HG03097 (cell line): Measurements from ENCODE around the gene PCDHGB7.
"Not testable (repeated sequence)": the region's sequence is repeated elsewhere in the genome, so short reads cannot be mapped to it uniquely, and the experiment has no call there.

Source experiments
- ATAC-seq: cut with Tn5 transposase; IDR thresholded peaks from one replicate; pipeline ENCODE4 v1.9.1; 2021; ENCODE audit not compliant: unreplicated experiment, low FRiP score

Gene PCDHGB7

DNA sequence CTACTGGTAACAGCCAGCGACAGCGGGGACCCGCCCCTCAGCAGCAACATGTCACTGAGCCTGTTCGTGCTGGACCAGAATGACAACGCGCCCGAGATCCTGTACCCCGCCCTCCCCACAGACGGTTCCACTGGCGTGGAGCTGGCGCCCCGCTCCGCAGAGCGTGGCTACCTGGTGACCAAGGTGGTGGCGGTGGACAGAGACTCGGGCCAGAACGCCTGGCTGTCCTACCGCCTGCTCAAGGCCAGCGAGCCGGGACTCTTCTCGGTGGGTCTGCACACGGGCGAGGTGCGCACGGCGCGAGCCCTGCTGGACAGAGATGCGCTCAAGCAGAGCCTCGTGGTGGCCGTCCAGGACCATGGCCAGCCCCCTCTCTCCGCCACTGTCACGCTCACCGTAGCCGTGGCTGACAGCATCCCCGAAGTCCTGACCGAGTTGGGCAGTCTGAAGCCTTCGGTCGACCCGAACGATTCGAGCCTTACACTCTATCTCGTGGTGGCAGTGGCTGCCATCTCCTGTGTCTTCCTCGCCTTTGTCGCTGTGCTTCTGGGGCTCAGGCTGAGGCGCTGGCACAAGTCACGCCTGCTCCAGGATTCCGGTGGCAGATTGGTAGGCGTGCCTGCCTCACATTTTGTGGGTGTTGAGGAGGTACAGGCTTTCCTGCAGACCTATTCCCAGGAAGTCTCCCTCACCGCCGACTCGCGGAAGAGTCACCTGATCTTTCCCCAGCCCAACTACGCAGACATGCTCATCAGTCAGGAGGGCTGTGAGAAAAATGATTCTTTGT, 22.9 kb upstream of the PCDHGB7 start:
- ATAC-seq, result not testable (repeated sequence)

DNA sequence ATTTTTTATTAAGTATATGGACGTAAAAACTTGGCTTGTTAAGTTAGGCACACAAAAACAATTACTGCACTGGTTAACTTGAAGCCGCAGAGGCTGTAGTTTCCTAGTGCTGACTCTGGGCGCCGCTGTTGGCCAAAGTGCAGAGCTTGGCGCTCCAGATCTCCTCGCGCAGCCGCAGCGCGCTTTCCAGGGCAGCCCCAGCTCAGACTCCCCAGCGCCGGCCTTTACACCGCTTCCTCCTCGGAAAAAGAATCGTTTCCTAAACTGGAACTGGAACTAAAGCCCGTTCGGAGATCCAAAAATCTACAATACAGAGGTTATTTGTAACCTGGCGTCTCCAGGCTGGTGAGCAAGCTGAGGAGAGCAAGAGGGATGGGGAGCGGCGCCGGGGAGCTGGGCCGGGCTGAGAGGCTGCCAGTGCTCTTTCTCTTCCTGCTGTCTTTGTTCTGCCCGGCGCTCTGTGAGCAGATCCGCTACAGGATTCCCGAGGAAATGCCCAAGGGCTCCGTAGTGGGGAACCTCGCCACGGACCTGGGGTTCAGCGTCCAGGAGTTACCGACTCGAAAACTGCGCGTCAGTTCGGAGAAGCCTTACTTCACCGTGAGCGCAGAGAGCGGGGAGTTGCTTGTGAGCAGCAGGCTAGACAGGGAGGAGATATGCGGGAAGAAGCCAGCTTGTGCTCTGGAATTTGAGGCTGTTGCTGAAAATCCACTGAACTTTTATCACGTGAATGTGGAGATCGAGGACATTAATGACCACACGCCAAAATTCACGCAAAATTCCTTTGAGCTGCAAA, 19.5 kb upstream of the PCDHGB7 start, which contains the start of gene PCDHGB5:
TSS of gene PCDHGB5 (plus strand) at position 192 of the 796 bp plus-strand sequence. CDS start at position 373, 181 bp downstream.
- not testable (repeated sequence) for ATAC-seq

DNA sequence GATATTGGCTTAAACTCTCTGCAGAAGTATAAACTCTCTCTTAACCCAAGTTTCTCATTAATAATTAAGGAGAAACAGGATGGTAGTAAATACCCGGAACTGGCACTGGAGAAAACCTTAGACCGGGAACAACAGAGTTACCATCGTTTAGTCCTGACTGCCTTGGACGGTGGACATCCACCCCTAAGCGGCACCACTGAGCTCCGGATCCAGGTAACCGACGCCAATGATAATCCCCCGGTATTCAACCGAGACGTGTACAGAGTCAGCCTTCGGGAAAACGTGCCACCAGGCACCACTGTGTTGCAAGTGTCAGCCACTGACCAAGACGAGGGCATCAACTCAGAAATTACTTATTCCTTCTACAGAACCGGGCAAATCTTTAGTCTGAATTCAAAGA, 18.9 kb upstream of the PCDHGB7 start:
- ATAC-seq, result no peak

DNA sequence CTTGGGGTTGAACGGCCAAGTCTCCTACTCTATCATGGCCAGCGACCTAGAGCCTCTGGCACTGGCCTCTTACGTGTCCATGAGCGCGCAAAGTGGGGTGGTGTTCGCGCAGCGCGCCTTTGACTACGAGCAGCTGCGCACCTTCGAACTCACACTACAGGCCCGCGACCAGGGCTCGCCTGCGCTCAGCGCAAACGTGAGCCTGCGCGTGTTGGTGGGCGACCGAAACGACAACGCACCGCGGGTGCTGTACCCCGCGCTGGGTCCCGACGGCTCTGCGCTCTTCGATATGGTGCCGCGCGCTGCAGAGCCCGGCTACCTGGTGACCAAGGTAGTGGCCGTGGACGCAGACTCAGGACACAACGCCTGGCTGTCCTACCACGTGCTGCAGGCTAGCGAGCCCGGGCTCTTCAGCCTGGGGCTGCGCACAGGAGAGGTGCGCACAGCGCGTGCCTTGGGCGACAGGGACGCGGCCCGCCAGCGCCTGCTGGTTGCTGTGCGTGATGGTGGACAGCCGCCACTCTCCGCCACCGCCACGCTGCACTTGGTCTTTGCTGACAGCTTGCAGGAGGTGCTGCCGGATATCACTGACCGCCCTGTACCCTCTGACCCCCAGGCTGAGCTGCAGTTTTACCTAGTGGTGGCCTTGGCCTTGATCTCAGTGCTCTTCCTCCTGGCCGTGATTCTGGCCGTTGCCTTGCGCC, 17.8 kb upstream of the PCDHGB7 start:
- no peak for ATAC-seq

DNA sequence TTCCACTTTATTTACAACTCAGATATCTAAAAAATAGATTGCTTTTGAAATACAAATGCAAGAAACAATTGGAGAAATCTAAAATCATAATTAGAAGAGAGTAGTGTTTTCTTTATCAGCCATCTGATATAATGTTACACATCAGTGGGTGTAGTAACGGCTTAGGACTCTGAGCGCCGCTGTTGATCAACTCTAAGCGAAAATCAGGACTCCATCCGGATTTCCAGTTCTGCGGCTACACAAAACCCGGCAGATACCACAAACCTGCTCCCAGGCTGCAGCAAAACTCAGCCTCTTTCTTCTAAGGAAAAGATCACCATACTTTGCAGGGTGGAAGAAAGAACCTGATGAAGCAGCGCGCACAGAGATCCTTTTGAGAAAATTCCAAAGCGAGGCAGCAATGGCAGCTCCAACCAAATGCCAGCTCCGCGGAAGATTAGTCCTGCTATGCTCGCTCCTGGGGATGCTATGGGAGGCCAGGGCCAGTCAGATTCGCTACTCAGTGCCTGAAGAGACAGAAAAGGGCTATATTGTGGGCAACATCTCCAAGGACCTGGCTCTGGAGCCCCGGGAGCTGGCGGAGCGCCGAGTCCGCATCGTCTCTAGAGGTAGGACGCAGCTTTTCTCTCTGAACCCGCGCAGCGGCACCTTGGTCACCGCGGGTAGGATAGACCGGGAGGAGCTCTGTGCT, 14.8 kb upstream of the PCDHGB7 start, which contains the start of gene PCDHGA9:
TSS of gene PCDHGA9 (plus strand) at position 226 of the 691 bp plus-strand sequence. CDS start at position 401, 175 bp downstream.
- ATAC-seq, result no peak

DNA sequence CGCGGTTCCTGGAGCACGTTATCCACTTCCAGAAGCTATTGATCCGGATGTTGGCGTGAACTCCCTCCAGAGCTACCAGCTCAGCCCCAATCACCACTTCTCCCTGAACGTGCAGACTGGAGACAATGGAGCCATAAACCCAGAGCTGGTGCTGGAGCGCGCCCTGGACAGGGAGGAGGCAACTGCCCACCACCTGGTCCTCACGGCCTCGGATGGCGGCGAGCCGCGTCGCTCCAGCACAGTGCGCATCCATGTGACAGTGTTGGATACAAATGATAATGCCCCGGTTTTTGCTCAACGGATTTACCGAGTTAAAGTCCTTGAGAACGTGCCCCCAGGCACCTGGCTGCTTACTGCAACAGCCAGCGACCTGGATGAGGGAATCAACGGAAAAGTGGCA, 14.1 kb upstream of the PCDHGB7 start:
- ATAC-seq, result no peak

DNA sequence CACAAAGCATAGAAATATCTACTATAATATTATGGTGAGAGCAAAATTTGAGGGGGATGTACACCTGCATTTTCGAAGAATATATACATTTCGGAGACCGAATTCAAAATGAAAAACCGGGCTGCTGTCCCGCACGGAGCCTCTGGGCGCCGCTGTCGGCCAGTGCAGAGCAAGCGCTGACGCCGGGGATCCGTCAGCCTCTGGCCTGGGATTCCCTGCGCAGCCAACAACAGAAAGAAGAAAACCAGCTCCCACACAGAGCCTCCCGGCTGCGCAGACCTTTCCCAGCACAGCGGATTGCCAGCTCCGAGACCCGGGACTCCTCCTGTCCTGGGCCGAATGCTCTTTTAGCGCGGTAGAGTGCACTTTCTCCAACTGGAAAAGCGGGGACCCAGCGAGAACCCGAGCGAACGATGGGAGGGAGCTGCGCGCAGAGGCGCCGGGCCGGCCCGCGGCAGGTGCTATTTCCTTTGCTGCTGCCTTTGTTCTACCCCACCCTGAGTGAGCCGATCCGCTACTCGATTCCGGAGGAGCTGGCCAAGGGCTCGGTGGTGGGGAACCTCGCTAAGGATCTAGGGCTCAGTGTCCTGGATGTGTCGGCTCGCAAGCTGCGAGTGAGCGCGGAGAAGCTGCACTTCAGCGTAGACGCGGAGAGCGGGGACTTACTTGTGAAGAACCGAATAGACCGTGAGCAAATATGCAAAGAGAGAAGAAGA, 9.5 kb upstream of the PCDHGB7 start, which contains the start of gene PCDHGB6:
TSS of gene PCDHGB6 (plus strand) at position 232 of the 716 bp plus-strand sequence. CDS start at position 414, 182 bp downstream.
- ATAC-seq, result not testable (repeated sequence)

DNA sequence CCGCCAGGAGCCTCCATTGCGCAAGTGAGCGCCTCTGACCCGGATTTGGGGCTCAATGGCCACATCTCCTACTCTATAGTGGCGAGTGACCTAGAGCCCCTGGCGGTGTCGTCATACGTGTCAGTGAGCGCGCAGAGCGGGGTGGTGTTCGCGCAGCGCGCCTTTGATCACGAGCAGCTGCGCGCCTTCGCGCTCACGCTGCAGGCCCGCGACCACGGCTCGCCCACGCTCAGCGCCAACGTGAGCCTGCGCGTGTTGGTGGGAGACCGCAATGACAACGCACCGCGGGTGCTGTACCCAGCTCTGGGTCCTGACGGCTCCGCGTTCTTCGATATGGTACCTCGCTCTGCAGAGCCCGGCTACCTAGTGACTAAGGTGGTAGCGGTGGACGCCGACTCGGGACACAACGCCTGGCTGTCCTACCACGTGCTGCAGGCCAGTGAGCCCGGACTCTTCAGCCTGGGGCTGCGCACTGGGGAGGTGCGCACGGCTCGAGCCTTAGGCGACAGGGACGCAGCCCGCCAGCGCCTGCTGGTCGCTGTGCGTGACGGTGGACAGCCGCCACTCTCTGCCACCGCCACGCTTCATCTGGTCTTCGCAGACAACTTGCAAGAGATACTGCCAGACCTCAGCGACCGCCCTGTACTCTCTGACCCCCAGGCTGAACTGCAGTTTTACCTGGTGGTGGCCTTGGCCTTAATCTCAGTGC, 7.7 kb upstream of the PCDHGB7 start:
- ATAC-seq, result no peak

DNA sequence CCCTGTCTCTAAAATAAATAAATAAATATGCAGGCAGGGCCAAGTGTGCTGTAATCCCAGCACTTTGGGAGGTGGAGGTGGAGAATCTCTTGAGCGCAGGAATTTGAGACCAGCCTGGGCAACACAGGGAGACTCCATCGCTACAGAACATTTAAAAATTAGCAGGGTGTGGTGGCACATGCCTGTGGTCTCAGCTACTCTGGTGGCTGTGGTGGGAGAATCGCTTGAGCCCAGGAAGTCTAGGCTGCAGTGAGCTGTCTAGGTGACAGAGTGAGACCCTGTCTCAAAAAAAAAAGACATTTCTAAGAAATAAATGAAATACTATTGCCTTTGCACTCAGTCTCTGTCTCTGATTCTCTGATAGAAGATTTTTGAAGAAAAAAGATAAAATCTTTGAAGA, 5.9 kb upstream of the PCDHGB7 start:
- no peak for ATAC-seq

DNA sequence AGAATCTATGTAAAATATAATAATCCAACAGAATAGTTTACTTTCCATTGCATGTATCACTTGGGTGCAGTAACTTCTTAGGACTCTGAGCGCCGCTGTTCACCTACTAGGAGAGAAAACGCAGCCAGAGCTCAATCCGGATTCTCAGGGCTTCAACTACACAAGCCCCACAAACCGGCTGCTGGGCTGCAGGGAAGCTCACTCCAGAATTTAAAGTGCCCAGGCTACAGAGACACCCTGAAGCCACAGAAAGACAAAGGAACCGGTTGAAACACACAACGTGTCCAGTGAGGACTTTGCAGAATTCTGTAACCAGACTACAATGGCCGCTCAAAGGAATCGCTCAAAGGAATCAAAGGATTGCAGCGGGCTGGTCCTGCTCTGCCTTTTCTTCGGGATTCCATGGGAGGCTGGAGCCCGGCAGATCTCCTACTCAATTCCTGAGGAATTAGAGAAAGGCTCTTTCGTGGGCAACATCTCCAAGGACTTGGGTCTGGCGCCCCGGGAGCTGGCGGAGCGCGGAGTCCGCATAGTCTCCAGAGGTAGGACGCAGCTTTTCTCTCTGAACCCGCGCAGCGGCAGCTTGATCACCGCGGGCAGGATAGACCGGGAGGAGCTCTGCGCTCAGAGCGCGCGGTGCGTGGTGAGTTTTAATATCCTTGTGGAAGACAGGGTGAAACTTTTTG, 4.5 kb upstream of the PCDHGB7 start, which contains the start of gene PCDHGA10:
TSS of gene PCDHGA10 (plus strand) at position 134 of the 686 bp plus-strand sequence. CDS start at position 323, 189 bp downstream.
- ATAC-seq, result no peak

DNA sequence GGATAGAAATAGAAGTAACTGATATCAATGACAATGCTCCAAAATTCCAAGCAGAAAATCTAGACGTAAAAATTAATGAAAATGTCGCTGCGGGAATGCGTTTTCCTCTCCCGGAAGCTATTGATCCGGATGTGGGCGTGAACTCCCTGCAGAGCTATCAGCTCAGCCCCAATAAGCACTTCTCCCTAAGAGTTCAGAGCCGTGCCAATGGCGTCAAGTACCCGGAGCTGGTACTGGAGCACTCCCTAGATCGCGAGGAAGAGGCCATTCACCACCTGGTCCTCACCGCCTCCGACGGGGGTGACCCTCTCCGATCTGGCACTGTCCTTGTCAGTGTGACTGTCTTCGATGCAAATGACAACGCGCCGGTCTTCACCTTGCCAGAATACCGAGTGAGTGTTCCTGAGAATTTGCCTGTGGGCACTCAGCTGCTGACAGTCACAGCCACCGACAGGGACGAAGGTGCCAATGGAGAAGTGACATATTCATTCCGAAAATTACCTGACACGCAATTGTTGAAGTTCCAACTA, 3.9 kb upstream of the PCDHGB7 start:
- no peak for ATAC-seq

DNA sequence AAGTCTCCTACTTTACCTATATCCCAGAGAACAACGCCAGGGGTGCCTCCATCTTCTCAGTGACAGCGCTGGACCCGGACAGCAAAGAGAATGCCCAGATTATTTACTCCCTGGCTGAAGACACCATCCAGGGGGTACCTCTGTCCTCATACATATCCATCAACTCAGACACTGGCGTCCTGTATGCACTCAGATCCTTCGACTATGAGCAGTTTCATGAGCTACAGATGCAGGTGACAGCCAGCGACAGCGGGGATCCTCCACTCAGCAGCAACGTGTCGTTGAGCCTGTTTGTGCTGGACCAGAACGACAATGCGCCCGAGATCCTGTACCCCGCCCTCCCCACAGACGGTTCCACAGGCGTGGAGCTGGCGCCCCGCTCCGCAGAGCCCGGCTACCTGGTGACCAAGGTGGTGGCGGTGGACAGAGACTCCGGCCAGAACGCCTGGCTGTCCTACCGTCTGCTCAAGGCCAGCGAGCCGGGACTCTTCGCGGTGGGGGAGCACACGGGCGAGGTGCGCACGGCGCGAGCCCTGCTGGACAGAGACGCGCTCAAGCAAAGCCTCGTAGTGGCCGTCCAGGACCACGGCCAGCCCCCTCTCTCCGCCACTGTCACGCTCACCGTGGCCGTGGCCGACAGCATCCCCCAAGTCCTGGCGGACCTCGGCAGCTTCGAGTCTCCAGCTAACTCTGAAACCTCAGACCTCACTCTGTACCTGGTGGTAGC, 2.8 kb upstream of the PCDHGB7 start:
- not testable (repeated sequence) for ATAC-seq

DNA sequence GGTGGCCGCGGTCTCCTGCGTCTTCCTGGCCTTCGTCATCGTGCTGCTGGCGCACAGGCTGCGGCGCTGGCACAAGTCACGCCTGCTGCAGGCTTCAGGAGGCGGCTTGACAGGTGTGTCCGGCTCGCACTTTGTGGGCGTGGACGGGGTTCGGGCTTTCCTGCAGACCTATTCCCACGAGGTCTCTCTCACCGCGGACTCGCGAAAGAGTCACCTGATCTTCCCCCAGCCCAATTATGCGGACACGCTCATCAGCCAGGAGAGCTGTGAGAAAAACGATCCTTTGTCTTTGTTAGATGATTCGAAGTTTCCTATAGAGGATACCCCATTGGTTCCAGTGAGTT, 2.2 kb upstream of the PCDHGB7 start:
- ATAC-seq, result not testable (repeated sequence)

DNA sequence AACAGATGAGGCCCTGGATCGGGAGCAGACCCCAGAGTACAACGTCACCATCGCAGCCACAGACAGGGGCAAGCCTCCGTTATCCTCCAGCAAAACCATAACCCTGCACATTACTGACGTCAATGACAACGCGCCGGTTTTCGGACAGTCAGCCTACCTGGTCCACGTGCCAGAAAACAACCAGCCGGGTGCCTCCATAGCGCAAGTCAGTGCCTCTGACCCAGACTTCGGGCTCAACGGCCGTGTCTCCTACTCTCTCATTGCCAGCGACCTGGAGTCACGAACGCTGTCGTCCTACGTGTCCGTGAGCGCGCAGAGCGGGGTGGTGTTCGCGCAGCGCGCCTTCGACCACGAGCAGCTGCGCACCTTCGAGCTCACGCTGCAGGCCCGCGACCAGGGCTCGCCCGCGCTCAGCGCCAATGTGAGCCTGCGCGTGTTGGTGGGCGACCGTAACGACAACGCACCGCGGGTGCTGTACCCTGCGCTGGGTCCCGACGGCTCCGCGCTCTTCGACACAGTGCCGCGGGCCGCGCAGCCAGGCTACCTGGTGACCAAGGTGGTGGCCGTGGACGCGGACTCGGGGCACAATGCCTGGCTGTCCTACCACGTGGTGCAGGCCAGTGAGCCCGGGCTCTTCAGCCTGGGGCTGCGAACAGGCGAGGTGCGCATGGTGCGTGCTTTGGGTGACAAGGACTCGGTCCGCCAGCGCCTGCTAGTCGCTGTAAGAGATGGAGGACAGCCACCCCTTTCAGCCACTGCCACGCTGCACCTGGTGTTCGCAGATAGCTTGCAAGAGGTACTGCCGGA, 1.8 kb downstream of the PCDHGB7 start:
- ATAC-seq, result no peak

DNA sequence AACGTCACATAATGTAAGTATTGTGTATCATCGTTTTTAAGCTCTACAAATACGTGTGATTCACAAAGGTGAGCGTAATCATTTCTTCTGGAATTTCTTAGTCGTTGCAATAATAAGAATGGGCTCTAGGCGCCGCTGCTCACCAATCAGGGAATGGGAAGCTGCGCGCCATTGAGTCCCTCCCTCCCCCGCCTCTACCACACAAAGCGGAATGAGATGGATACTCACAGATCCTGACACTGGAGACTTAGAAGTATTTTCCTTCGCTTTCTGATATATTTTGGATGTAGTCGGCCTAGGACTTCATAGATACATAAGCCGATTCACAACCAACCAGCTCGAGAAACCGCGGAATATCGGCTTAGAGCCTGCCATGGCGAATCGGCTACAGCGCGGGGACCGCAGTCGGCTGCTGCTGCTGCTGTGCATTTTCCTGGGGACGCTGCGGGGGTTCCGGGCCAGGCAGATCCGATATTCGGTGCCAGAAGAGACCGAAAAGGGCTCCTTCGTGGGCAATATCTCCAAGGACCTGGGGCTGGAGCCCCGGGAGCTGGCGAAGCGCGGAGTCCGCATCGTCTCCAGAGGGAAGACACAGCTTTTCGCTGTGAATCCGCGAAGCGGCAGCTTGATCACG, 3.5 kb downstream of the PCDHGB7 start, which contains the start of gene PCDHGA11:
TSS of gene PCDHGA11 (plus strand) at position 197 of the 634 bp plus-strand sequence. CDS start at position 374, 177 bp downstream.
- no peak for ATAC-seq

DNA sequence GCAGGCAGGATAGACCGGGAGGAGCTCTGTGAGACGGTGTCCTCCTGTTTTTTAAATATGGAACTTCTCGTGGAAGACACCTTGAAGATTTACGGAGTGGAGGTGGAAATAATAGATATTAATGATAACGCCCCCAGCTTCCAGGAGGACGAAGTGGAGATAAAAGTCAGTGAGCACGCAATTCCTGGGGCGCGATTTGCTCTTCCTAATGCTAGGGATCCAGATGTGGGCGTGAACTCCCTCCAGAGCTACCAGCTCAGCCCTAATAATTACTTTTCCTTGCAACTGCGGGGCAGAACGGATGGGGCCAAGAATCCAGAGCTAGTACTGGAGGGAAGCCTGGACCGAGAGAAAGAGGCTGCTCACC, 4.0 kb downstream of the PCDHGB7 start:
- ATAC-seq, result no peak
